GM12873 (cell line): ENCODE data around the gene FASTKD1.

ENCODE experiments used
- CTCF ChIP-seq: IDR thresholded peaks from 2 replicates; pipeline ENCODE4 v1.5.1; 2012; ENCODE audit warnings: low read depth, mild to moderate bottlenecking, moderate library complexity, low read length, control low read depth; ENCODE audit not compliant: insufficient read depth; ENCODE audit errors: missing control alignments

FASTKD1 gene

GRCh38 chr2:169599568-169599967 is 25.9 kb upstream of the FASTKD1 start:
- no peak for TF ChIP-seq CTCF

GRCh38 chr2:169598982-169599381 is 25.3 kb upstream of the FASTKD1 start:
- no peak for TF ChIP-seq CTCF

GRCh38 chr2:169590804-169591203 is 17.1 kb upstream of the FASTKD1 start:
- no peak for TF ChIP-seq CTCF

GRCh38 chr2:169585673-169586072 is 12.0 kb upstream of the FASTKD1 start:
- no peak for TF ChIP-seq CTCF

- no peak for TF ChIP-seq CTCF
Observed at GRCh38 chr2:169584005-169584877, 10.6 kb upstream of the FASTKD1 start, which contains the start of gene PPIG. PPIG (plus strand) TSS chr2:169584351; CDS start chr2:169604042, 19,691 bp downstream.

GRCh38 chr2:169583518-169583917 is 9.9 kb upstream of the FASTKD1 start:
- TF ChIP-seq CTCF, result no peak

- no peak for TF ChIP-seq CTCF
Observed at GRCh38 chr2:169579044-169579443, 5.4 kb upstream of the FASTKD1 start.
